HG03469 (cell line): ENCODE data around the gene DUT.

ENCODE experiments used
- ATAC-seq: cut with Tn5 transposase; IDR thresholded peaks from one replicate; pipeline ENCODE4 v1.9.1; 2021; ENCODE audit warnings: mild to moderate bottlenecking, moderate library complexity, moderate number of reproducible peaks; ENCODE audit not compliant: unreplicated experiment

Gene DUT

DNA sequence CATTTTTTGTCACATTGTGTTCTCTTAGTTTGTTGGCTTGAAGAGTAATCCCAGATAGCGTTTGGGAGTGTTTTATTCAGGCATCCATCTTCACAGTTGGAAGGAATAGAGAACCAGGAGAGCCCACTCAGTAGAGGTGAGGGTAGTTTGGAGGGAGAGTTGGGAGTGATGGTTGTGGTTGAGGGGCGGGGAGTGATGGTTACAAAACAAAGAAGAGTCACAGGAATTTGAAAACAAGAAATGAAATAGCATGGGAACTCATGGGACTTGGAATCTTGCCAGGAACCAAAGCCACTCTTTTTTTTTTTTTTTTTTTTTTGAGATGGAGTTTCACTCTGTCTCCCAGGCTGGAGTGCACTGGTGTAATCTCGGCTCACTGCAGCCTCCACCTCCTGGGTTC, 36.3 kb downstream of the DUT start:
- ATAC-seq: no peak

DNA sequence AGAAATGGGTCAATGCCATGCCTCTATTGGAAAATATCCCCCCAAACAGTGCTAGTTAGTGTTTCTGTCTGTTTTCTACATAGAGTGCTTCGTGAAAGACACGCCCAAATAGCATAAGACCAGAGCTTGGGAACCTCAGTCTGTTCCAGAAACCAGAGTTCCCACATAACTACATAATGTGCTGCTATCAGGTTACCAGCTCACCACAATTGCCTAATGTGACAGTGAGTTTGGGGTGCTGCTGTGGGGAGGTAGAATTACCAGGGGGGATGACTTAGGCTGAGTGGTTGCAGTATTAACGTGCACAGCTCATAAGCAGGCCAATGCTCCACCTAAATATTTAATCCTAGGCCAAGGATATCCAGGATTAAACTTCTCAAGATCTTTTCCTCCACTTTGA, 39.2 kb downstream of the DUT start:
- no peak for ATAC-seq

GRCh38 chr15:48371550-48371949, 40.3 kb downstream of the DUT start:
- ATAC-seq: no peak

- no peak for ATAC-seq
Observed at GRCh38 chr15:48371961-48372360, 40.7 kb downstream of the DUT start.

- no peak for ATAC-seq
Observed at GRCh38 chr15:48373821-48374451, 42.7 kb downstream of the DUT start.

GRCh38 chr15:48374472-48374871, 43.2 kb downstream of the DUT start:
- no peak for ATAC-seq

- no peak for ATAC-seq
Observed at GRCh38 chr15:48375767-48376166, 44.5 kb downstream of the DUT start.

- ATAC-seq: no peak
Observed at GRCh38 chr15:48380198-48380597, 49.0 kb downstream of the DUT start.

DNA sequence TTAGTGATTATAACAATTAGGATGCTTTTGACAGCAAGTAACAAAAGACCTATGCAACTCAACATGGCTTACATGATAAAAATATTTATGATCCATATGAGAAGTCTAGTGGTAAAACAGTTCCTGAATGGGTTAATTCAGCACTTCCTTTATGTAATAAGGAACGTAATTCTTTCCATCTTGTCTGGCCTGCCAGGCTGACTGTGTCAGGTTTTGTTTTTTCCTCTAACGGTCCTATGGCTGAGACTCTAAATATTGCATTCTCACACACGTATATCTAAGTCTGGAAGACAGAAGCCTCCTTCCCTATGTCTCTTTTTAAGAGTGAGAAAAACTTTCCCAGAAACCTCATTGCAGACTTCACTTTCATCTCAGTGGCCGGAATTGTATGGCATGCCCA, 50.6 kb downstream of the DUT start:
- no peak for ATAC-seq

GRCh38 chr15:48383031-48383430, 51.8 kb downstream of the DUT start:
- no peak for ATAC-seq

DNA sequence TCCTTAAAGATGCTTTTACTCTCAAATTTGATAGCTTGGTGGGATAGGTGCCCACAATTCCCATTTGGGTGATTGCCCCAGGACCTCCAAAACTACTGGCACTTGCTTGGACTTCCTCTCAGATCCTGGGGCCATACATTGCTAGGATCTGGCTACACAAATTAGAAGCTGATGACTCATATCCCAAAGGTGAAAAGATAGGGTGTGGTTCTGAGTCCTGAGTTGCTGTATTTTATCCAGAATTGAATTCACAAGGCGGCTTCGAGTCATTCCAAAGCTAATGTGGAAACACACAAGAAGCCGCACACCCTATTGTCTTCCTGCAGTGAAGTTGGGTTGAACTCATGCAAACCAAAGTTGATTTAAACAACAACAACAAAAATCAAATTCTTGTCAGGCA, 53.4 kb downstream of the DUT start:
- no peak for ATAC-seq

DNA sequence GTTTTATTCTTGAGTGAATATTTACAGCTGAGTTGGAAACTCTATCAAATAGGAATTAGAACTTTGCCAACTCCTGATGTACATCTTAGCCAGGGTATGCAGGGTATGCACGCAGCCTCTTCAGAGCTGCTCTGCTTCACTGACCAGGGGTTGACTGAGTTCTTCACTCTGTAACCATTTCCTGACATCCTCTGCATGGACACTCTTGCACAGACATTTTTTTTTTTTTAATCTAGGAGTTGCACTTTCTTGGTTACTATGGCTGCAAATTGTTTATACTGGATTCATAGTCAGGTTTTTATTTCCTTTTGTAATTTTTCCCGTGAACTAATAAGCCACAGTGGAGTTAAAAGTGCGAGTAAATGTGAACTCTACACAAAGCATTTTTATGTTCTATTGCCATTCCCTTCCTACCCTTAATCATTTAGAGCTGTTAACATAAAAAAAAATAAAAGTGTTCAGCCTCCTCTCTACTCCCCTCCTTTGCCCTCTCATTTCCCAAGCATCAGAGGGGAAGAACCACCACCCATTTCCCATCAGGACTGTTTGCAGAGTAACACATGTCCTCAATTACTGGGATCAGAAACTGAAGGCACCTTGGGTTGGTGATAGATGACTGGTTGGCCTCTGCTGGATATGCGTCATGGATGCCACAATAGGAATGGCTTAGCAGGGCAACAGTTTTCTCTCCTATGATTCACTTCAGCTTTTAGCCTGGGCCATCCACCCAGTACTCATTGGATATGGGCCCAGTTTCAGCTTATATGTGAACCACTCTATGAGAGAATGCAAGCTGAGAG, 54.0 kb downstream of the DUT start:
- no peak for ATAC-seq

- ATAC-seq: no peak
Observed at GRCh38 chr15:48388016-48388851, 57.0 kb downstream of the DUT start.

GRCh38 chr15:48388910-48389309, 57.7 kb downstream of the DUT start:
- ATAC-seq: no peak

GRCh38 chr15:48389691-48390143, 58.5 kb downstream of the DUT start:
- no peak for ATAC-seq

GRCh38 chr15:48391950-48392349, 60.7 kb downstream of the DUT start:
- ATAC-seq: no peak

DNA sequence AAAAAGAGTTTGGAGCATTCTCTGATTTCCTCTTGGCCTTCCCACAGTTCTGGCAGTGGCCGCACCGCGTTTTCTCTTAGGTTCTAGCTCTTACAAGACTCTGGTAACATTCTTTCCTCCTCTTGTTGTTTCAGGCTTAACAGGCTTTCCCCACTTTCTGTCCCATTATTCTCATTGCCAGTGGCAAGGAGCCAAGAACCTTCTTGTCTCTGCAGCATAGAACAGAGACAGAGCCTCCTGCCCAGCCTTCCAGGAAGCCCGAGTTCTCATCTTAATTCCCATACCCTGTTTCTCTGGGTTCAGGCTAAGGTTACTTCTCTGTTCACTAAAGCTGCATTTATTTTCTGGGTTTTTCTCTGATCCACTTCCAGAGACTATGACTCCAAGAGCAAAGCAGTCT, 61.1 kb downstream of the DUT start:
- no peak for ATAC-seq
